CD4-positive, alpha-beta T cell (primary cell): ENCODE results near the gene ADORA2B. TPM values are rescaled to one million over a fixed set of nuclear protein-coding genes. Genes with fewer than 3 reads are reported as not detected.
"Not testable (repeated sequence)": the region's sequence is repeated elsewhere in the genome, so short reads cannot be mapped to it uniquely, and the experiment has no call there.

Experiments
- ATAC-seq: fragments of 200-7000 bp; cut with Tn5 transposase; one replicate; pipeline ENCODE4 v1.10.0; 2022; ENCODE audit warnings: mild to moderate bottlenecking; ENCODE audit not compliant: poor library complexity
- CTCF ChIA-PET: fragments of 350-600 bp; sonication (Branson Sonifier 250); formaldehyde crosslinking; loops from one replicate; lab custom pipeline; 2021; ENCODE audit warnings: antibody characterized with exemption, inconsistent platforms; lab: Charles Lee
- POLR2A ChIA-PET: fragments of 350-600 bp; sonication (Branson Sonifier 250); formaldehyde crosslinking; loops from one replicate; lab custom pipeline; 2021; ENCODE audit warnings: antibody characterized with exemption, inconsistent platforms; lab: Charles Lee
- DNase-seq, 14 experiments: peaks; one replicate each; pipeline ENCODE4 v3.0.0-alpha.2; 2013 to 2020; ENCODE audit warnings: mixed read lengths in 2 of 14
- H3K27ac ChIP-seq, 2 donors: one replicate each; pipeline versions ENCODE4 v1.5.1 to v1.7.0; 2013; ENCODE audit warnings: low read length in 2 of 2, low read depth in 1 of 2, mild to moderate bottlenecking in 1 of 2
- H3K27me3 ChIP-seq, 2 experiments: 1 replicate in 1 of 2; 2 replicates in 1 of 2; pipeline versions ENCODE4 v1.6.1 to v1.7.0; 2013; ENCODE audit warnings: low read length in 2 of 2, control low read depth in 1 of 2, mild to moderate bottlenecking in 1 of 2, moderate library complexity in 1 of 2; ENCODE audit not compliant: insufficient read depth in 2 of 2, control insufficient read depth in 1 of 2
- H3K36me3 ChIP-seq: one replicate; pipeline ENCODE4 v1.6.1; 2013; ENCODE audit warnings: low read length, control low read depth; ENCODE audit not compliant: insufficient read depth
- H3K4me1 ChIP-seq: one replicate; pipeline ENCODE4 v1.6.1; 2013; ENCODE audit warnings: low read length, control low read depth; ENCODE audit not compliant: insufficient read depth
- H3K4me3 ChIP-seq: one replicate; pipeline ENCODE4 v1.5.1; 2013; ENCODE audit warnings: mild to moderate bottlenecking, low read length, moderate library complexity
- H3K9me3 ChIP-seq, 2 experiments: 1 replicate in 1 of 2; 2 replicates in 1 of 2; pipeline versions ENCODE4 v1.6.1 to v1.7.0; 2013; ENCODE audit warnings: low read length in 2 of 2, mild to moderate bottlenecking in 2 of 2, control low read depth in 1 of 2, moderate library complexity in 1 of 2; ENCODE audit not compliant: control insufficient read depth in 1 of 2, insufficient read depth in 1 of 2
- H3K27ac Mint-ChIP-seq: one replicate; pipeline ENCODE4 v1.8.0; 2020; ENCODE audit warnings: mixed read lengths
- H3K27me3 Mint-ChIP-seq: one replicate; pipeline ENCODE4 v1.8.0; 2021; ENCODE audit warnings: mixed read lengths
- H3K36me3 Mint-ChIP-seq: one replicate; pipeline ENCODE4 v1.8.0; 2021; ENCODE audit warnings: low read depth, mixed read lengths
- H3K4me1 Mint-ChIP-seq: one replicate; pipeline ENCODE4 v1.8.0; 2021; ENCODE audit warnings: low read depth, mixed read lengths
- H3K4me3 Mint-ChIP-seq: one replicate; pipeline ENCODE4 v1.8.0; 2020; ENCODE audit warnings: mild to moderate bottlenecking, mixed read lengths
- H3K9me3 Mint-ChIP-seq: one replicate; pipeline ENCODE4 v1.8.0; 2020; ENCODE audit warnings: mixed read lengths
- intact Hi-C, 2 experiments: fragments of 100-400 bp; cut with DNase I in 1 of 2; cut with micrococcal nuclease in 1 of 2; formaldehyde crosslinking; loops; one replicate each; pipeline versions ENCODE4 v1.15.1 to v1.9.0; 2023 to 2025; cut with DNase I, micrococcal nuclease
- total RNA-seq, 174 experiments: library from RNA in 2 of 174; stranded (reverse) in 2 of 174; gene quantifications; one replicate each; pipeline ENCODE4 v1.2.3 and lab custom pipeline; 2021 to 2026
- TF ChIP-seq, protein P1 (sequence below): fragments of 200-600 bp; IDR thresholded peaks from one replicate; pipeline ENCODE4 v1.8.0; 2022; ENCODE audit warnings: antibody characterized with exemption, mild to moderate bottlenecking

The ADORA2B gene
- total RNA-seq, 2 experiments from 2014 or later: not detected

DNA sequence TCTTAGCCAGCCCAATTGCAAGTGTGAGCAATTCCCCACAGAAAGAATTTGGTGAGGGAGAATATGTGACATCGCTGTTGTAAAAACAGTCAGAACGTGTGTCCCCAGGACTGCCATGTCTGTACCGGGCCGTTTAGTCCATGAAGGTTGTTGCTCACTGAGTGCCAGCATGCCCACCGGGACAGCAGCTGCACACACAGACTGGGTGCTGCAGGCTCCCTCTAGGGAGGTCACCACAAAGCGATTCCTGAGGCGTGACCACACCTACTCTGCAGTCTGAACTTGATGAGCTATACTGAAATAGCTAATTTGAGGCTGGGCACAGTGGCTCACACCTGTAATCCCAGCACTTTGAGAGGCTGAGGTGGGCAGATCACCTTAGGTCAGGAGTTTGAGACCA is 44.1 kb upstream of the ADORA2B start:
- H3K4me1 ChIP-seq: peaks cover 7% of the 10 kb centered on the region
- peaks cover 15% of the 10 kb centered on the region for H3K4me1 Mint-ChIP-seq
- TF ChIP-seq, protein P1, sequence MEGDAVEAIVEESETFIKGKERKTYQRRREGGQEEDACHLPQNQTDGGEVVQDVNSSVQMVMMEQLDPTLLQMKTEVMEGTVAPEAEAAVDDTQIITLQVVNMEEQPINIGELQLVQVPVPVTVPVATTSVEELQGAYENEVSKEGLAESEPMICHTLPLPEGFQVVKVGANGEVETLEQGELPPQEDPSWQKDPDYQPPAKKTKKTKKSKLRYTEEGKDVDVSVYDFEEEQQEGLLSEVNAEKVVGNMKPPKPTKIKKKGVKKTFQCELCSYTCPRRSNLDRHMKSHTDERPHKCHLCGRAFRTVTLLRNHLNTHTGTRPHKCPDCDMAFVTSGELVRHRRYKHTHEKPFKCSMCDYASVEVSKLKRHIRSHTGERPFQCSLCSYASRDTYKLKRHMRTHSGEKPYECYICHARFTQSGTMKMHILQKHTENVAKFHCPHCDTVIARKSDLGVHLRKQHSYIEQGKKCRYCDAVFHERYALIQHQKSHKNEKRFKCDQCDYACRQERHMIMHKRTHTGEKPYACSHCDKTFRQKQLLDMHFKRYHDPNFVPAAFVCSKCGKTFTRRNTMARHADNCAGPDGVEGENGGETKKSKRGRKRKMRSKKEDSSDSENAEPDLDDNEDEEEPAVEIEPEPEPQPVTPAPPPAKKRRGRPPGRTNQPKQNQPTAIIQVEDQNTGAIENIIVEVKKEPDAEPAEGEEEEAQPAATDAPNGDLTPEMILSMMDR: no peak
- DNase-seq (no peak), ATAC-seq (no peak)
- no peaks in the 10 kb centered on the region for H3K36me3 Mint-ChIP-seq
- ChIA-PET CTCF (no interaction called here), POLR2A (no interaction called here)
- H3K9me3 ChIP-seq: no peaks in the 10 kb centered on the region
- no peak overlapping the region for H3K27ac ChIP-seq
- H3K27me3 ChIP-seq: no peaks in the 10 kb centered on the region
- H3K4me3 Mint-ChIP-seq: no peak overlapping the region
- intact Hi-C loops: no loop called here
- no peaks in the 10 kb centered on the region for H3K27me3 Mint-ChIP-seq
- no peaks in the 10 kb centered on the region for H3K9me3 Mint-ChIP-seq
- no peaks in the 10 kb centered on the region for H3K36me3 ChIP-seq
- H3K27ac Mint-ChIP-seq: no peak overlapping the region
- H3K4me3 ChIP-seq: no peak overlapping the region

DNA sequence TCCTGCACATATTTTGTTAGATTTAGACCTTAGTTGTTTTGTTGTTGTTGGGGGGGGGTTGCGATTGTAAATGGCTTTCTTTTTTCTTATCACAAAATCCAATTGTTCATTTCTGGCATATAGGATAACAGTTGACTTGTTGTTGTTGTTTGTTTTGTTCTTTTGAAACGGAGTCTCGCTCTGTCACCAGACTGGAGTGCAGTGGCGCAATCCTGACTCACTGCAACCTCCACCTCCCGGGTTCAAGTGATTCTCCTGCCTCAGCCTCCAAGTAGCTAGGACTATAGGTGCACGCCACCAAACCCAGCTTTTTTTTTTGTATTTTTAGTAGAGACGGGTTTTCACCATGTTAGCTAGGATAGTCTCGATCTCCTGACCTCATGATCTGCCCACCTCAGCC is 39.7 kb upstream of the ADORA2B start:
- H3K27ac ChIP-seq, H3K36me3 ChIP-seq, H3K36me3 Mint-ChIP-seq, H3K27ac Mint-ChIP-seq, intact Hi-C loops, H3K4me3 ChIP-seq, CTCF ChIA-PET, ATAC-seq, H3K4me1 ChIP-seq, H3K27me3 ChIP-seq, H3K9me3 ChIP-seq, POLR2A ChIA-PET, H3K4me3 Mint-ChIP-seq, H3K4me1 Mint-ChIP-seq, H3K9me3 Mint-ChIP-seq, H3K27me3 Mint-ChIP-seq, DNase-seq: not testable (repeated sequence)

DNA sequence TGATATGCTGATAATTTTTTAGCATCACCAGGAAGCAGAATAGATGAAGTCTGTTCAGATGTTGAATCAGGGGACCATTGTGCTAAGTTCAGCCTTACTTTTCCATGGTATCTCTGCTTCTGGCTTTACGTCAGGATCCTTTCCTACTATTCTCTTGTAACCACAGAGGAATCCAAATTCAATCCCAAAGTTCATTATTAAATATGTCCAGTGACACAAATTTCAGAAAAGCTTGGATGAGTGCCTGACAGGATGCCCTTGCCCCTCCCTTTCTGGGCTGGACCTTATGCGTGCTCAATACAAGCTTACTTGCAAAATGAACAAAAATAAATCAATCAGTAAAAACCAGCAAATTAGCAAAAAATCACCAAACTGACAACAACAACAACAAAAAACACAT is 37.6 kb upstream of the ADORA2B start:
- TF ChIP-seq, protein P1: no peak
- H3K9me3 Mint-ChIP-seq: no peaks in the 10 kb centered on the region
- Histone ChIP-seq H3K4me3 (no peak overlapping the region), H3K9me3 (no peaks in the 10 kb centered on the region), H3K27ac (no peak overlapping the region), H3K27me3 (no peaks in the 10 kb centered on the region), H3K36me3 (no peaks in the 10 kb centered on the region), H3K4me1 (no peaks in the 10 kb centered on the region)
- no peak for ATAC-seq
- H3K36me3 Mint-ChIP-seq: no peaks in the 10 kb centered on the region
- DNase-seq: no peak
- H3K27me3 Mint-ChIP-seq: no peaks in the 10 kb centered on the region
- no peak overlapping the region for H3K27ac Mint-ChIP-seq
- no peak overlapping the region for H3K4me3 Mint-ChIP-seq
- ChIA-PET POLR2A (no interaction called here), CTCF (no interaction called here)
- intact Hi-C loops: no loop called here
- H3K4me1 Mint-ChIP-seq: no peaks in the 10 kb centered on the region

DNA sequence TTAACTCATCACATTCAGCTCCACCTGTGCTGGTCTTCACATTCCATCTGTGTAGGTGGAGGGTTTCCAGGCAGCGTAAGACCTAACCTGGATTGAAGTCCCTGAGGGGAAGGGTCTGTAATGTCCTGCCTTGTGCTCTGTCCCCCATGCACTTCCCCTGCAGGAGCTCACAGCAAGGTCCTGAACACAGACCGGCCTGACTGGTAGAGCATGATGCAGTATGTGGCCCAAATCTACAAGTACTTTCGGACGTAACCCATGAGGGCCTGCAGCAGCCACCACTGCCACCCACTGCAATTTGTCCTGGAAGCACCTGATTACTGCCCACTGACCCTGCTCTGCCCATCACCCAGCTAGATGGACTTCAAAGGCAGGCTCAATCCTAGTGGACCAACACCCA is 36.6 kb upstream of the ADORA2B start:
- no peak overlapping the region for H3K4me3 Mint-ChIP-seq
- Histone ChIP-seq H3K36me3 (no peaks in the 10 kb centered on the region), H3K27me3 (no peaks in the 10 kb centered on the region), H3K9me3 (no peaks in the 10 kb centered on the region), H3K27ac (no peak overlapping the region), H3K4me1 (no peaks in the 10 kb centered on the region), H3K4me3 (no peak overlapping the region)
- no peaks in the 10 kb centered on the region for H3K36me3 Mint-ChIP-seq
- H3K27me3 Mint-ChIP-seq: no peaks in the 10 kb centered on the region
- POLR2A ChIA-PET: no interaction called here
- CTCF ChIA-PET: no interaction called here
- DNase-seq (no peak), ATAC-seq (no peak)
- intact Hi-C loops: no loop called here
- TF ChIP-seq, protein P1: no peak
- H3K9me3 Mint-ChIP-seq: no peaks in the 10 kb centered on the region
- H3K27ac Mint-ChIP-seq: no peak overlapping the region
- H3K4me1 Mint-ChIP-seq: no peaks in the 10 kb centered on the region
